Right lobe of liver (tissue), 6 donors: ENCODE measurements around the gene TMEM256. TPM values are rescaled to one million over a fixed set of nuclear protein-coding genes. Genes with fewer than 3 reads are reported as not detected.

ENCODE experiments used
- ATAC-seq, 4 donors: fragments of 200-7000 bp; cut with Tn5 transposase; one replicate each; pipeline ENCODE4 v1.9.1; 2020; ENCODE audit warnings: mild to moderate bottlenecking in 4 of 4, moderate library complexity in 4 of 4
- DNase-seq, 3 donors: peaks; one replicate each; pipeline ENCODE4 v3.0.0-alpha.2; 2020
- H3K27ac ChIP-seq, 3 donors: fragments of 200-600 bp; one replicate each; pipeline ENCODE4 v1.8.0; 2022
- H3K27me3 ChIP-seq, 2 donors: fragments of 200-600 bp; one replicate each; pipeline ENCODE4 v1.8.0; 2022
- H3K36me3 ChIP-seq, 4 donors: fragments of 200-600 bp; sonication (generic) in 1 of 4; one replicate each; pipeline versions ENCODE4 v1.5.1 to v1.8.0; 2017 to 2022; ENCODE audit warnings: control low read depth in 1 of 4
- H3K4me1 ChIP-seq, 4 donors: fragments of 200-600 bp; sonication (generic) in 1 of 4; one replicate each; pipeline versions ENCODE4 v1.5.1 to v1.8.0; 2017 to 2022; ENCODE audit warnings: control low read depth in 1 of 4
- H3K4me3 ChIP-seq, 3 donors: fragments of 200-600 bp; one replicate each; pipeline ENCODE4 v1.8.0; 2022
- H3K9me3 ChIP-seq, 4 donors: fragments of 200-600 bp; sonication (generic) in 1 of 4; one replicate each; pipeline versions ENCODE4 v1.5.1 to v1.8.0; 2017 to 2022; ENCODE audit warnings: control low read depth in 1 of 4
- POLR2A ChIP-seq: fragments of 450-650 bp; IDR thresholded peaks from one replicate; pipeline ENCODE4 v1.6.1; 2017; ENCODE audit warnings: antibody characterized with exemption, mild to moderate bottlenecking
- WGBS: methylation state at CpG from one replicate; pipeline ENCODE4 v1.1.6; 2018; ENCODE audit warnings: low coverage, low lambda C conversion rate; ENCODE audit not compliant: insufficient coverage; ENCODE audit errors: missing lambda C conversion rate; 5-methylcytosine and 5-hydroxymethylcytosine counted together
- intact Hi-C, 2 donors: fragments of 100-400 bp; cut with DNase I; formaldehyde crosslinking; loops; one replicate each; pipeline versions ENCODE4 v1.11.2 to v1.14.1; 2022
- long read RNA-seq: library from polyadenylated mRNA; unstranded; transcript quantifications from one replicate; pipeline ENCODE4 v2.0.0, GENCODE V29; 2019
- total RNA-seq, 6 experiments: library from RNA; depleted of rRNA in 2 of 6; stranded (reverse); fragments of >200 nt in 2 of 6; fragmentation: NEBNext Ultra II Directional in 3 of 6; extraction: Animal tissue kit (Norgen Biotek cat#: 25700) in 3 of 6; gene quantifications; one replicate each; pipeline versions ENCODE4 v1.1.0 to v1.2.4, GENCODE V29; 2016 to 2023
- TF ChIP-seq, protein P1 (sequence below), 4 donors: fragments of 200-600 bp in 3 of 4; fragments of 450-650 bp in 1 of 4; IDR thresholded peaks; one replicate each; pipeline versions ENCODE4 v1.5.1 to v1.8.0; 2016 to 2022; ENCODE audit warnings: antibody characterized with exemption in 4 of 4, mild to moderate bottlenecking in 2 of 4
- donor health status: DM: no; HTN: yes; CAD: no.
- donor health status: DM: no; HTN: no; CAD: no.
- donor health status: DM: no; HTN: no; CAD: no.
- donor health status: DM: no; HTN: yes; CAD: no.
- donor health status: DM: no; HTN: yes; CAD: no.

Gene TMEM256
- total RNA-seq, result 10 to 100 TPM; 56.4 to 95.4 (median 68.9) TPM
- long read RNA-seq, transcript TMEM256-201 (4 exons, 486 nt), result major isoform, 60 of 62 reads
- long read RNA-seq, partial matches to known transcripts, result 0 of 62 reads
- long read RNA-seq, other reads (novel, unspliced or antisense), result 2 of 62 reads

DNA sequence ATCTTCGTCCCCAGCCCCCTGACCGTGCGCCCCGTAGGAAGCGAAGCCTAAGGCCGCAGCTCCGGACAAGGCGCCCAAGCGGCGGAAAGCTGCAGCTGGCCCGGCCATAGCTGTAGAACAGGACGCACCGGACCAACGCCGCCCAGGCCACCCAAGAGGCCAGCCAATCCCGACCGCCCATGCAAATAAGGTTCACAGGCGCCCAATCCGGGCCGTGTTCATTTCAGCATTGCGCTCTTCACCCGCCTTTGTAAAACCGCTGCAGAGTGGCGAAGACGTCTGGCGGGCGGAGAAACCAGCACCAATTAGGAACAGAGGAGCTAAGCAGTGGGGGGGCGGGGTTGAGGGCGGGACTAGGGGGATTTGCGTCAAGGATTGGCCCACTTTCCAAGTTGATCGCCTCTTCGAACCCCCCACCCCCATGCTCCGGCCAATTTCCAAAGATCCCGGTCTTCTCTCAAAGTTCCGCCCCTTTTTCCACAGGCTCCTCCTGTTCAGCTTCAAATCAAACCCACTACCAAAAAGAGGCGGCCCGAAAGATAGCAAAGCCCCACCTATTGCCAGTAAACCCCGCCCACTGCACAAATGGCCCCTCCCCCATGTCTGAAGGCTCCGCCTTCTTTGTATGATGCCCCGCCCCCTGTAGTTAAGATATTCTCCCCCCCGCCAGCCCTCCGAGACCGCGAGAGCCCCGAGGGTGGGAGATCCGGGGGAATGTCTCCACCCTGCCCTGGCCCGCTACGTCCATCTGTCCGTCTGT lies at the start of gene TMEM256:
Gene TMEM256, minus strand, starts transcription at position 121 of the 760 bp plus-strand sequence. Its CDS starts 13 bp downstream, at position 108.
- Histone ChIP-seq H3K9me3 (no peaks in the 10 kb centered on the region), H3K27me3 (no peaks in the 10 kb centered on the region), H3K4me3 (peak within 1 kb of the TSS; percentile 63 to 81 (median 74)), H3K4me1 (peaks cover 0 to 10% (median 3%) of the 10 kb centered on the region in 4 donors), H3K27ac (peak within 1 kb of the TSS; percentile 86 to 87 (median 87)), H3K36me3 (no peaks in the 10 kb centered on the region)
- intact Hi-C loops, result no loop called here
- DNase-seq (peak; percentile 98 to 99 (median 99)), ATAC-seq (peak; percentile 86 to 94 (median 90))
- under 1% methylated on average over 30 of the region's 49 CpGs for WGBS
- TF ChIP-seq POLR2A, result peak; percentile 98
- TF ChIP-seq, protein P1, sequence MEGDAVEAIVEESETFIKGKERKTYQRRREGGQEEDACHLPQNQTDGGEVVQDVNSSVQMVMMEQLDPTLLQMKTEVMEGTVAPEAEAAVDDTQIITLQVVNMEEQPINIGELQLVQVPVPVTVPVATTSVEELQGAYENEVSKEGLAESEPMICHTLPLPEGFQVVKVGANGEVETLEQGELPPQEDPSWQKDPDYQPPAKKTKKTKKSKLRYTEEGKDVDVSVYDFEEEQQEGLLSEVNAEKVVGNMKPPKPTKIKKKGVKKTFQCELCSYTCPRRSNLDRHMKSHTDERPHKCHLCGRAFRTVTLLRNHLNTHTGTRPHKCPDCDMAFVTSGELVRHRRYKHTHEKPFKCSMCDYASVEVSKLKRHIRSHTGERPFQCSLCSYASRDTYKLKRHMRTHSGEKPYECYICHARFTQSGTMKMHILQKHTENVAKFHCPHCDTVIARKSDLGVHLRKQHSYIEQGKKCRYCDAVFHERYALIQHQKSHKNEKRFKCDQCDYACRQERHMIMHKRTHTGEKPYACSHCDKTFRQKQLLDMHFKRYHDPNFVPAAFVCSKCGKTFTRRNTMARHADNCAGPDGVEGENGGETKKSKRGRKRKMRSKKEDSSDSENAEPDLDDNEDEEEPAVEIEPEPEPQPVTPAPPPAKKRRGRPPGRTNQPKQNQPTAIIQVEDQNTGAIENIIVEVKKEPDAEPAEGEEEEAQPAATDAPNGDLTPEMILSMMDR (IDR thresholded peaks at IDR 0.05), result no peak

DNA sequence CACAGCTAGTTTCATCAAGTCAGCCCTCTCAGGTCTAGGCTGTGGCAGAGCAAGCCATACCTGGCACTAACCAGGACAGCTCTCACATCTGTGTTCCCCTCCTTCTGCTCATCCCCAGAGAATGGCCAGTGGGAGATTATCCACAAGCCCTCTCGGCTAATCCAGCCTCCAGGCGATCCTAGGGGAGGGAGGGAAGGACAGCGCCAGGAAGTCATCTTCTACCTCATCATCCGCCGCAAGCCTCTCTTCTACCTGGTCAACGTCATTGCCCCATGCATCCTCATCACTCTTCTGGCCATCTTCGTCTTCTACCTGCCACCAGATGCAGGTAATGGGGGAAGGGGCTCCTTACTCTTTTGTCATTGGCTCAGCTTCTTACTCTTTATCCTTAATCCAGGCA lies 44.6 kb upstream of the TMEM256 start:
- intact Hi-C loops, result no loop called here
- Histone ChIP-seq H3K4me3 (no peak overlapping the region), H3K4me1 (peaks cover 0 to 6% (median 2%) of the 10 kb centered on the region in 4 donors), H3K9me3 (no peaks in the 10 kb centered on the region), H3K36me3 (no peaks in the 10 kb centered on the region), H3K27ac (no peak overlapping the region), H3K27me3 (no peaks in the 10 kb centered on the region)
- no peak for TF ChIP-seq POLR2A
- TF ChIP-seq, protein P1 (IDR thresholded peaks at IDR 0.05), result no peak
- WGBS, result 95% methylated on average over 4 of the region's 7 CpGs
- no peak for ATAC-seq
- no peak for DNase-seq

- DNase-seq (peak; percentile 82 to 91 (median 91)), ATAC-seq (peak; percentile 82 to 93 (median 86))
- Histone ChIP-seq H3K9me3 (no peaks in the 10 kb centered on the region), H3K36me3 (no peaks in the 10 kb centered on the region), H3K27me3 (no peaks in the 10 kb centered on the region), H3K27ac (peak overlapping the region in 2 of 3 donors; percentile 24 to 73), H3K4me1 (peaks cover 0 to 11% (median 2%) of the 10 kb centered on the region in 4 donors), H3K4me3 (peak overlapping the region; percentile 52 to 72 (median 57))
- intact Hi-C loops, result no loop called here
- TF ChIP-seq POLR2A, result peak; percentile 37
- TF ChIP-seq, protein P1 (IDR thresholded peaks at IDR 0.05), result no peak
- WGBS, result 2% methylated on average over 16 of the region's 16 CpGs
These were observed 41.7 kb upstream of the TMEM256 start for GRCh38 chr17:7445619-7445968.

GRCh38 chr17:7444682-7445618 lies 41.1 kb upstream of the TMEM256 start, which contains the start of gene CHRNB1:
TSS of gene CHRNB1 (plus strand) at chr17:7445061. CDS start at chr17:7445128, 67 bp downstream.
- peak within 1 kb of the TSS; percentile 52 to 72 (median 57) for H3K4me3 ChIP-seq
- H3K27me3 ChIP-seq, result no peaks in the 10 kb centered on the region
- WGBS, result 0% methylated on average over 9 of the region's 51 CpGs
- peaks cover 0 to 18% (median 4%) of the 10 kb centered on the region in 4 donors for H3K4me1 ChIP-seq
- TF ChIP-seq, protein P1 (IDR thresholded peaks at IDR 0.05), result no peak
- TF ChIP-seq POLR2A, result peak; percentile 50
- H3K9me3 ChIP-seq, result no peaks in the 10 kb centered on the region
- peak within 1 kb of the TSS in 2 of 3 donors; percentile 24 to 73 for H3K27ac ChIP-seq
- intact Hi-C loops, result no loop called here
- ATAC-seq, result peak; percentile 92 to 95 (median 94)
- H3K36me3 ChIP-seq, result no peaks in the 10 kb centered on the region
- peak; percentile 93 to 95 (median 95) for DNase-seq
